SK-N-SH (cell line): ENCODE results near the gene REPS2.

Experiments used
- EP300 ChIP-seq, 2 experiments: IDR thresholded peaks; 2 replicates each; pipeline versions ENCODE4 v1.4.0 to v1.6.1; 2012; ENCODE audit warnings: borderline replicate concordance in 1 of 2, low read depth in 1 of 2, low read length in 1 of 2
- GABPA ChIP-seq: IDR thresholded peaks from 2 replicates; pipeline ENCODE4 v1.4.0; 2012; ENCODE audit warnings: low read depth, mild to moderate bottlenecking
- POLR2AphosphoS5 ChIP-seq: IDR thresholded peaks from 2 replicates; pipeline ENCODE4 v1.6.1; 2012; ENCODE audit warnings: low read depth, low read length
- RAD21 ChIP-seq: IDR thresholded peaks from 2 replicates; pipeline ENCODE4 v1.6.1; 2012; ENCODE audit warnings: mild to moderate bottlenecking, low read length
- RCOR1 ChIP-seq: fragments of 150-350 bp; IDR thresholded peaks from 2 replicates; pipeline ENCODE4 v1.6.1; 2017; ENCODE audit warnings: antibody characterized with exemption, low read length
- SIN3A ChIP-seq: IDR thresholded peaks from 2 replicates; pipeline ENCODE4 v1.6.1; 2012; ENCODE audit warnings: low read depth, mild to moderate bottlenecking, low read length, moderate library complexity, borderline replicate concordance
- TAF1 ChIP-seq: IDR thresholded peaks from 2 replicates; pipeline ENCODE4 v1.6.1; 2012; ENCODE audit warnings: low read depth, mild to moderate bottlenecking, low read length, moderate library complexity, borderline replicate concordance
- YY1 ChIP-seq: IDR thresholded peaks from 2 replicates; pipeline ENCODE4 v1.4.0; 2012; ENCODE audit warnings: low read depth, mild to moderate bottlenecking
- TF ChIP-seq, protein P1 (sequence below): fragments of 200-600 bp; sonication (generic); IDR thresholded peaks from 2 replicates; pipeline ENCODE4 v1.6.1; 2017; ENCODE audit warnings: antibody characterized with exemption, mild to moderate bottlenecking, moderate library complexity
- TF ChIP-seq, protein P2 (sequence below): IDR thresholded peaks from 2 replicates; pipeline ENCODE4 v1.4.0; 2012; ENCODE audit warnings: low read depth, borderline replicate concordance
- TF ChIP-seq, protein P3 (sequence below): IDR thresholded peaks from 2 replicates; pipeline ENCODE4 v1.4.0; 2012; ENCODE audit warnings: low read depth

DNA sequence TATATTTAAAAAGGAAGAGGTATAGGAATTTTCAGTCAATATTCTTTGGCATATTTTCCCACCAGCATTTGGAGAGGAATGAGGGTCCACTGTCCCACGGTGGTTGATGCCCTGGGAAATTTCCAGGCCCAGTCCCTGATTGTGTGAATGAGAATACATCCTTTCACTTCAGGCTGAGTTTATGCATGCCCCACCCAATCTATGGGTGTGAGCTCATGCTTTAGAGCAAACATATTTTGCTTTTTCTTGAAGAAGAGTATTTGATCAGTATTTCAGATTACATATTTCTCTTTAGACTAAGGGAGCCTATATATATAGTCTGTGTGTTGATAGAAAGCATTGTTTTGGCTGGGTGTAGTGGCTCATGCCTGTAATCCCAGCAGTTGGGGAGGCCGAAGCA, 77.2 kb downstream of the REPS2 start:
- TF ChIP-seq, protein P1, sequence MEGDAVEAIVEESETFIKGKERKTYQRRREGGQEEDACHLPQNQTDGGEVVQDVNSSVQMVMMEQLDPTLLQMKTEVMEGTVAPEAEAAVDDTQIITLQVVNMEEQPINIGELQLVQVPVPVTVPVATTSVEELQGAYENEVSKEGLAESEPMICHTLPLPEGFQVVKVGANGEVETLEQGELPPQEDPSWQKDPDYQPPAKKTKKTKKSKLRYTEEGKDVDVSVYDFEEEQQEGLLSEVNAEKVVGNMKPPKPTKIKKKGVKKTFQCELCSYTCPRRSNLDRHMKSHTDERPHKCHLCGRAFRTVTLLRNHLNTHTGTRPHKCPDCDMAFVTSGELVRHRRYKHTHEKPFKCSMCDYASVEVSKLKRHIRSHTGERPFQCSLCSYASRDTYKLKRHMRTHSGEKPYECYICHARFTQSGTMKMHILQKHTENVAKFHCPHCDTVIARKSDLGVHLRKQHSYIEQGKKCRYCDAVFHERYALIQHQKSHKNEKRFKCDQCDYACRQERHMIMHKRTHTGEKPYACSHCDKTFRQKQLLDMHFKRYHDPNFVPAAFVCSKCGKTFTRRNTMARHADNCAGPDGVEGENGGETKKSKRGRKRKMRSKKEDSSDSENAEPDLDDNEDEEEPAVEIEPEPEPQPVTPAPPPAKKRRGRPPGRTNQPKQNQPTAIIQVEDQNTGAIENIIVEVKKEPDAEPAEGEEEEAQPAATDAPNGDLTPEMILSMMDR: no peak
- TF ChIP-seq RCOR1: no peak
- no peak for TF ChIP-seq YY1
- TF ChIP-seq SIN3A: no peak
- TF ChIP-seq, protein P2, sequence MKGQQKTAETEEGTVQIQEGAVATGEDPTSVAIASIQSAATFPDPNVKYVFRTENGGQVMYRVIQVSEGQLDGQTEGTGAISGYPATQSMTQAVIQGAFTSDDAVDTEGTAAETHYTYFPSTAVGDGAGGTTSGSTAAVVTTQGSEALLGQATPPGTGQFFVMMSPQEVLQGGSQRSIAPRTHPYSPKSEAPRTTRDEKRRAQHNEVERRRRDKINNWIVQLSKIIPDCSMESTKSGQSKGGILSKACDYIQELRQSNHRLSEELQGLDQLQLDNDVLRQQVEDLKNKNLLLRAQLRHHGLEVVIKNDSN: no peak
- no peak for TF ChIP-seq GABPA
- TF ChIP-seq POLR2AphosphoS5: no peak
- TF ChIP-seq EP300 (IDR thresholded peaks at IDR 0.05; ENCODE audit: borderline replicate concordance in 1 of 2, low read depth in 1 of 2, low read length in 1 of 2): no peak
- TF ChIP-seq TAF1: no peak
- TF ChIP-seq, protein P3, sequence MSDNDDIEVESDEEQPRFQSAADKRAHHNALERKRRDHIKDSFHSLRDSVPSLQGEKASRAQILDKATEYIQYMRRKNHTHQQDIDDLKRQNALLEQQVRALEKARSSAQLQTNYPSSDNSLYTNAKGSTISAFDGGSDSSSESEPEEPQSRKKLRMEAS: no peak
- TF ChIP-seq RAD21: no peak
